Tibial nerve (tissue), 4 donors: ENCODE data around the gene SNX1. TPM values are rescaled to one million over a fixed set of nuclear protein-coding genes. Genes with fewer than 3 reads are reported as not detected.
"Not testable (repeated sequence)": the region's sequence is repeated elsewhere in the genome, so short reads cannot be mapped to it uniquely, and the experiment has no call there.

Source experiments
- DNase-seq, 2 donors: peaks; one replicate each; pipeline ENCODE4 v3.0.0-alpha.2; 2019; ENCODE audit warnings: low spot score in 2 of 2
- H3K27ac ChIP-seq, 4 donors: fragments of 200-600 bp; sonication (generic) in 3 of 4; one replicate each; pipeline ENCODE4 v1.5.1; 2017 to 2019; ENCODE audit warnings: mild to moderate bottlenecking in 1 of 4
- H3K27me3 ChIP-seq, 2 donors: fragments of 200-600 bp; sonication (generic) in 1 of 2; one replicate each; pipeline versions ENCODE4 v1.5.1 to v1.6.0; 2017 to 2019
- H3K36me3 ChIP-seq, 3 donors: fragments of 200-600 bp; sonication (generic); one replicate each; pipeline ENCODE4 v1.5.1; 2018 to 2019
- H3K4me1 ChIP-seq, 4 donors: fragments of 200-600 bp; sonication (generic) in 3 of 4; one replicate each; pipeline ENCODE4 v1.5.1; 2017 to 2019
- H3K4me3 ChIP-seq, 4 donors: fragments of 200-600 bp; sonication (generic) in 3 of 4; one replicate each; pipeline ENCODE4 v1.5.1; 2017 to 2019; ENCODE audit warnings: mild to moderate bottlenecking in 1 of 4, moderate library complexity in 1 of 4
- H3K9me3 ChIP-seq, 4 donors: fragments of 200-600 bp; sonication (generic) in 3 of 4; one replicate each; pipeline ENCODE4 v1.5.1; 2017 to 2019
- EP300 ChIP-seq, 2 donors: sonication (generic); formaldehyde crosslinking; IDR thresholded peaks; one replicate each; pipeline ENCODE4 v1.6.1; 2017; ENCODE audit warnings: antibody characterized with exemption in 2 of 2, mild to moderate bottlenecking in 1 of 2
- POLR2A ChIP-seq, 2 donors: fragments of 450-650 bp; IDR thresholded peaks; one replicate each; pipeline ENCODE4 v1.6.1; 2017; ENCODE audit warnings: antibody characterized with exemption in 2 of 2, mild to moderate bottlenecking in 2 of 2, moderate library complexity in 2 of 2
- WGBS, 2 donors: methylation state at CpG; one replicate each; pipeline ENCODE4 v1.1.5; 2018; 5-methylcytosine and 5-hydroxymethylcytosine counted together
- total RNA-seq, 4 donors: library from RNA; depleted of rRNA; stranded (reverse); fragments of >200 nt; gene quantifications; one replicate each; pipeline ENCODE4 v1.1.0, GENCODE V29; 2016
- TF ChIP-seq, protein P1 (sequence below), 5 experiments: fragments of 200-600 bp in 3 of 5; fragments of 450-650 bp in 2 of 5; sonication (generic) in 3 of 5; IDR thresholded peaks; one replicate each; pipeline ENCODE4 v1.5.1; 2016 to 2019; ENCODE audit warnings: antibody characterized with exemption in 5 of 5, mild to moderate bottlenecking in 3 of 5, moderate library complexity in 2 of 5

The SNX1 gene
- total RNA-seq, 4 donors from 2014 or later, result 102 to 128 (median 108) TPM

DNA sequence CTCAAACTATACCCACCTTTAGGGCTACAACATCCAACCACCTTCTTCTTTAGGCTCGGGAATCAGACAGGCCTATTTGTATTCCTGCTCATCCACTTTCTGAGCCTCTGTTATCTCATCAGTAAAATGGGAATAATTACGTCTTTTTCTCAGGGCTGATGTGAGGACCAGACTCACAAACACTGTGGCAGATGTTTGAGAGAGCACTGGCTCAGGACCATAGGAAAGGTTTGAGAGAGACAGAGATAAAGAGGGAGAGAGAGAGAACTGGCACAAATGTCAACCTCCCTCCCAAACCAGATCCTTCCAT is 44.7 kb upstream of the SNX1 start:
- DNase-seq, result no peak
- Histone ChIP-seq H3K9me3 (no peaks in the 10 kb centered on the region), H3K27ac (no peak overlapping the region), H3K4me3 (no peak overlapping the region), H3K36me3 (no peaks in the 10 kb centered on the region), H3K4me1 (peaks cover 0 to 23% (median 9%) of the 10 kb centered on the region in 4 donors), H3K27me3 (peaks cover 0 to 12% of the 10 kb centered on the region in 2 donors)
- no peak for TF ChIP-seq EP300 (IDR thresholded peaks at IDR 0.05)
- TF ChIP-seq, protein P1, sequence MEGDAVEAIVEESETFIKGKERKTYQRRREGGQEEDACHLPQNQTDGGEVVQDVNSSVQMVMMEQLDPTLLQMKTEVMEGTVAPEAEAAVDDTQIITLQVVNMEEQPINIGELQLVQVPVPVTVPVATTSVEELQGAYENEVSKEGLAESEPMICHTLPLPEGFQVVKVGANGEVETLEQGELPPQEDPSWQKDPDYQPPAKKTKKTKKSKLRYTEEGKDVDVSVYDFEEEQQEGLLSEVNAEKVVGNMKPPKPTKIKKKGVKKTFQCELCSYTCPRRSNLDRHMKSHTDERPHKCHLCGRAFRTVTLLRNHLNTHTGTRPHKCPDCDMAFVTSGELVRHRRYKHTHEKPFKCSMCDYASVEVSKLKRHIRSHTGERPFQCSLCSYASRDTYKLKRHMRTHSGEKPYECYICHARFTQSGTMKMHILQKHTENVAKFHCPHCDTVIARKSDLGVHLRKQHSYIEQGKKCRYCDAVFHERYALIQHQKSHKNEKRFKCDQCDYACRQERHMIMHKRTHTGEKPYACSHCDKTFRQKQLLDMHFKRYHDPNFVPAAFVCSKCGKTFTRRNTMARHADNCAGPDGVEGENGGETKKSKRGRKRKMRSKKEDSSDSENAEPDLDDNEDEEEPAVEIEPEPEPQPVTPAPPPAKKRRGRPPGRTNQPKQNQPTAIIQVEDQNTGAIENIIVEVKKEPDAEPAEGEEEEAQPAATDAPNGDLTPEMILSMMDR (IDR thresholded peaks at IDR 0.05), result no peak
- no peak for TF ChIP-seq POLR2A (IDR thresholded peaks at IDR 0.05)
- 95% methylated on average over 2 of the region's 2 CpGs for WGBS, 2 donors

DNA sequence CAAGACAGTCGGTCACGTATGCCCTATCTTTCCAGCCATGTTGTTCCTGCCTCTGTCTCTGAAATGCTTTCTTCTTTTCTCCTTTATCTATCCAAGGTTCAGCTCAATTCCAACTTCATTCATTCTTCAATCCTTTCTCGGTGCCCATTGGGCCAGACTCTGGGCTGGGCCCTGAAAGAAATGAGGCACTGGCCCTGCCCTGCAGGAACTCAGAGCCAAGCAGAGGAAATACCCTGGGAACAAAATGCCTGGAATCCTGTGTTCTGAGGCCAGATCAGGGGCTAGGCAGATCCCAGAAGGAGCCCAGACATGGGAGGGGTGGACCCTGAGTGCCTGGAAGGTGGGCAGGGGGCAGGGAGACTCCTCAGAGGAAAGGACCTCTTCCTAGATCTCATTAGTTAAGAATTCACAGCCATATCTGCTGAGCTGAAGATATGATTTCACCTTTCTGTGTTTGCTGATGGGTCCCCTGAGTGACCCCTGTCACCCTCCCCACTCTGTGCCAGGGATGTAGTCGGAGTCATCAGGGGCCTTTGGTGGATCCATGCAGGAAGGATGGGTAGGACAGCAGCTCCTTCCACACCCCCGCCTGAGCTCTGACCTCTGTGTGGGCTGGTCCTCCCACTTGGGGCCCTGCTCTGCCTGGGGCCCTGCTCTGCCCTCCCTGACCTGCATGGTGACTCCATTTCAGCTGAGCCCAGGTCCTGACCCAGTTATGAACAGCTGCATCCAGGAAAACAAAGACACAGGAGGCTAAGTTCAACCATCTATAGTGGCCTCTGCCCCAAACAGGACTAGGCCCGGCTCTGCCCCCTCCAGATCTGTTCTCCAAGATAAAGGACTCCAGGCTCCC is 44.1 kb upstream of the SNX1 start:
- TF ChIP-seq, protein P1 (IDR thresholded peaks at IDR 0.05), result no peak
- TF ChIP-seq POLR2A (IDR thresholded peaks at IDR 0.05) (no peak), EP300 (IDR thresholded peaks at IDR 0.05) (no peak)
- WGBS, 2 donors, result 69 to 73% methylated on average over 5 to 6 of the region's 6 CpGs
- no peak overlapping the region for H3K4me3 ChIP-seq
- peaks cover 0 to 20% (median 8%) of the 10 kb centered on the region in 4 donors for H3K4me1 ChIP-seq
- DNase-seq, result no peak
- H3K27me3 ChIP-seq, result peaks cover 0 to 12% of the 10 kb centered on the region in 2 donors
- no peaks in the 10 kb centered on the region for H3K9me3 ChIP-seq
- H3K36me3 ChIP-seq, result no peaks in the 10 kb centered on the region
- no peak overlapping the region for H3K27ac ChIP-seq

DNA sequence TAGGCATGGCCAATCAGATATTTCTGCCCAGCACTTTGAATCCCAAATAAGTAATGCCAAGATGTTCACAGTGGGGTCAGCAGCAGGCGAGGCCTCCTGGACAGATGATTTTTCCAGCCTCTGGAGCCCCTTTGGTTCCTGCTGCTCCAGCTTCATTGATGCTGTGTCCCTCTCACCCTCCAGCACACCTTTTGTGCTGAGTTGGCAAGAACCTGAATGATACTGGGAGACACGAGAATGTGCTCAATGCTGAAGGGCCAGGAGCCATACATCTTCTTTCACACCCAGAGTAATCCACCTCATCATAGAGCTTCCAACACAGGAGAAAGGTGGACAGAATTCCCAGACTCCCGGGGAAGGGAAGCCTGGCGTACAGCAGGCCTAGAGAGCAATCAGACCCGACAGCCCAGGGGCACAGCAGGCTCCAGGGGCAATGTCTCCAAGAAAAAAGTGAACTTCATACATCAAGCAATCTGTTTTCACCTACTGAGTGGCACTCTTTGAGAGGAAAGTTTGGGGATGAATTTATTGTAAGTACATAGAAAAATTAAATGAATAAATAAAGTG is 42.8 kb upstream of the SNX1 start:
- TF ChIP-seq, protein P1 (IDR thresholded peaks at IDR 0.05), result no peak
- no peak for TF ChIP-seq EP300 (IDR thresholded peaks at IDR 0.05)
- TF ChIP-seq POLR2A (IDR thresholded peaks at IDR 0.05), result no peak
- no peak for DNase-seq
- H3K9me3 ChIP-seq, result no peaks in the 10 kb centered on the region
- H3K27ac ChIP-seq, result no peak overlapping the region
- H3K4me1 ChIP-seq, result peaks cover 0 to 10% (median 0%) of the 10 kb centered on the region in 4 donors
- no peaks in the 10 kb centered on the region for H3K36me3 ChIP-seq
- no peak overlapping the region for H3K4me3 ChIP-seq
- WGBS, 2 donors, result 91 to 93% methylated on average over 5 of the region's 5 CpGs
- no peaks in the 10 kb centered on the region for H3K27me3 ChIP-seq

DNA sequence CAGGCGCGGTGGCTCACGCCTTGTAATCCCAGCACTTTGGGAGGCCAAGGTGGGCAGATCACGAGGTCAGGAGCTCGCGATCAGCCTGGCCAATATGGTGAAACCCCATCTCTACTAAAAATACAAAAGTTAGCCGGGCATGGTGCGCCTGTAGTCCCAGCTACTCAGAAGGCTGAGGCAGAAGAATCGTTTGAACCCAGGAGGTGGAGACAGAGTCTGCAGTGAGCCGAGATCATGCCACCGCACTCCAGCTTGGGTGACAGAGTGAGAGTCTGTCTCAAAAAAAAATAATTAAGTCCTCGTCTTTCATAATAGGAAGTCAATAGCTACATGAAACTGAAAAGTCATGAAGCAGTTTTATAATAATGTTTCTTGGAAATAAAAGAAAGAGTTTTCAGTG is 42.1 kb upstream of the SNX1 start:
- DNase-seq, H3K4me3 ChIP-seq, H3K36me3 ChIP-seq, H3K27me3 ChIP-seq, H3K9me3 ChIP-seq, H3K27ac ChIP-seq: not testable (repeated sequence)
- H3K4me1 ChIP-seq, result peaks cover 0 to 10% (median 0%) of the 10 kb centered on the region in 4 donors
- 77 to 85% methylated on average over 12 of the region's 12 CpGs for WGBS, 2 donors

DNA sequence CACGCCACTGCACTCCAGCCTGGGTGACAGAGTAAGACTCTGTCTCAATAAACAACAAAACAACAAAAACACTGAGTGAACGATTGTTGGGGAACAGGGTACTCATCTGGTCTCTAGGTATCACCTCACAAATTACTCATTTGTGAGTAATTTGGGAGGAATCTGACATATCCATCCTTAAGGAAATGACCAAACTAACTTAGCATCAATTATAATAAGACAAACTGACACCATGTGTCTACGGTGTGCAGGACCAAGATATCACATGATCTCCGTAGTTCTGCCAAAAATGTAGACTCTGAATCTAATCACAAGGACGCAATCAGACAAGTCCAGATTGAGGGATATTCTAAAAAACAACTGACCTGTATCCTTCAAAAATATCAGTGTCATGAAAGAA is 37.5 kb upstream of the SNX1 start:
- DNase-seq, result no peak
- no peaks in the 10 kb centered on the region for H3K27me3 ChIP-seq
- no peaks in the 10 kb centered on the region for H3K4me1 ChIP-seq
- no peaks in the 10 kb centered on the region for H3K9me3 ChIP-seq
- WGBS, 2 donors, result 81 to 86% methylated on average over 5 of the region's 5 CpGs
- H3K27ac ChIP-seq, result no peak overlapping the region
- no peaks in the 10 kb centered on the region for H3K36me3 ChIP-seq
- TF ChIP-seq POLR2A (IDR thresholded peaks at IDR 0.05) (no peak), EP300 (IDR thresholded peaks at IDR 0.05) (no peak)
- TF ChIP-seq, protein P1 (IDR thresholded peaks at IDR 0.05), result no peak
- no peak overlapping the region for H3K4me3 ChIP-seq

DNA sequence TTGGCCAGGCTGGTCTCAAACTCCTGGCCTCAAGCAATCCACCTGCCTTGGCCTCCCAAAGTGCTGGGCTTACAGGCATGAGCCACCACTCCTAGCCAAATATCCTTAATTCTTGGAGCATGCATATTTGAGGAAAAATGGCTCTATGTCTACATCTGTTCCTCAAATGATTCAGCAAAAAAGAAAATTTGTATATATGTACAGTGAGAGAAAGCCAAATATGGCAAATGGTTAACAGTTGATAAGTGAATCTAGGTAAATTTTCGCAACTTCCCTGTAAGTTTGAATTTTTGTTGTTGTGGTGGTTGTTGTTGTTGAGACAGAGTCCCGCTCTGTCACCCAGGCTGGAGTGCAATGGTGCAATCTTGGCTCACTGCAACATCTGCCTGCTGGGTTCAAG is 36.7 kb upstream of the SNX1 start:
- 95 to 97% methylated on average over 2 of the region's 2 CpGs for WGBS, 2 donors
- H3K27ac ChIP-seq, H3K9me3 ChIP-seq, H3K27me3 ChIP-seq, H3K4me3 ChIP-seq, H3K4me1 ChIP-seq, H3K36me3 ChIP-seq, DNase-seq: not testable (repeated sequence)
